NCI-H1436 treated with DMSO at 0.1 percent for 48 hours (cell line): ENCODE data around the gene ABHD15.
A peak's percentile ranks its signal among the peaks of the same experiment; 100 is the strongest.

ENCODE experiments used
- DNase-seq: peaks from one replicate; lab custom pipeline; 2025; lab: John Stamatoyannopoulos, UW

ABHD15 gene

DNA sequence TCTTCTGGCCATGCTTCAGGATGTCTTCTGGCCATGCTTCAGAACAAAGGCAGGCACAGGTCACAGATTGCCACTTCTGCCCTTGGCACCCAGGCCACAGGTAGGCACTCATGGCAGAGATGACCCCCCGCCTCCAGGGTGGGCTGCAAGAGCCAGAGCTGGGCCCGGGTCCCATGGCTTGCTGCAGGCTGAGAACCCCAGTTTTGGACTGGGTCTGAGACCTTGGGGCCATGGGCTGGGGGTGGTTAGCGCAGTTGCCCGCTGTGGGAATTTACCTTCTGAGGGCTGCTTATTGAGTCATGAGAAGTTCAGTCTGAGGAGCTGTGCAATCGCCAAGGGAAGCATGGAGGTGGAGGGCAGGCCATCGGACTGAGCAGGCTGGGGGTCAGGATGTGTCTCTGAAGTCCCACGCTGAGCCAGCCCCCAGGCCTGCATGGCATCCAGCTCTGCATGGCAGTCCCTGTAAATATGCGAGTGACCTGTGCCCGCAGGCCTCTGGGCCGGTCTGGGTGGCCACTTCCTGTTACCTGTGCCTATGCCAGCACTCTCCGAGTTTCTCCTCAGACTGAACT lies 27.8 kb upstream of the ABHD15 start:
- no peak for DNase-seq

GRCh38 chr17:29593591-29594518 lies 27.0 kb upstream of the ABHD15 start:
- no peak for DNase-seq

DNA sequence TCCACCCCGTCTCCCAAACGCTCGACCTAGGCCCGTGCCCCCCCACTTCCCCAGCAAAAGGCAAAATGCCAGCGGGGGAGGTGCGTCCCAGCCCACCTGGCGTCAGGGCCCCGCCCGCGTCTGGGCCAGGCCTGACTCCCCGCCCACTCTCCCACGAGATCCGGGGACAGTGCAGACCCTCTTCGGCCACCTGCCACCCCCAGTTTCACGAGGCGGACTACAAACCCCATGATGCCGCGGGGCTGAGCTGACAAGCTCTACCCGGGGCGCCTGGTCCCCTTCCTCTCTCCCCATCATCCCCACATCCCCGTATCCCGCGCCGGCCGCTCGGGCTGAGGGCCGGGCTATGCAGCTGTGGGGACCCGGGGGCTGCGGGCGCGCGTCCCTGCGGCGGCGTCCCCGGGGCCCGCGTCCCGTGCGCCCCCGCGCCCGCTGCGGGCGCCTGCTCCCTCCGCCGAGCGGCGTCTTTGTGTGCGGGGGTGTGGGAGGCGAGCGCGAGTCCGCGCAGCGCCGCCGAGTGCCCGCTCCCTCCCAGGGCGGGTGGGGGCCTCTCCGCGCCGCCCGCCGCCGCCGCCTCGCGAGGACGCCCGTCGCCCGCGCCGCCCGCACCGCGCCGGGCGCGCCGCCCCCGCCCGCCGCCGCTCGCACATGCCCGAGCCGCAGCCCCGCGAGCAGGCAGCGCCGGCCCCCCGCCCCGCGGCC lies 26.2 kb upstream of the ABHD15 start, which contains the start of gene ANKRD13B:
TSS of gene ANKRD13B (plus strand) at position 283 of the 702 bp plus-strand sequence. CDS start 490 bp downstream, outside the sequence.
- peak; percentile 44 for DNase-seq

DNA sequence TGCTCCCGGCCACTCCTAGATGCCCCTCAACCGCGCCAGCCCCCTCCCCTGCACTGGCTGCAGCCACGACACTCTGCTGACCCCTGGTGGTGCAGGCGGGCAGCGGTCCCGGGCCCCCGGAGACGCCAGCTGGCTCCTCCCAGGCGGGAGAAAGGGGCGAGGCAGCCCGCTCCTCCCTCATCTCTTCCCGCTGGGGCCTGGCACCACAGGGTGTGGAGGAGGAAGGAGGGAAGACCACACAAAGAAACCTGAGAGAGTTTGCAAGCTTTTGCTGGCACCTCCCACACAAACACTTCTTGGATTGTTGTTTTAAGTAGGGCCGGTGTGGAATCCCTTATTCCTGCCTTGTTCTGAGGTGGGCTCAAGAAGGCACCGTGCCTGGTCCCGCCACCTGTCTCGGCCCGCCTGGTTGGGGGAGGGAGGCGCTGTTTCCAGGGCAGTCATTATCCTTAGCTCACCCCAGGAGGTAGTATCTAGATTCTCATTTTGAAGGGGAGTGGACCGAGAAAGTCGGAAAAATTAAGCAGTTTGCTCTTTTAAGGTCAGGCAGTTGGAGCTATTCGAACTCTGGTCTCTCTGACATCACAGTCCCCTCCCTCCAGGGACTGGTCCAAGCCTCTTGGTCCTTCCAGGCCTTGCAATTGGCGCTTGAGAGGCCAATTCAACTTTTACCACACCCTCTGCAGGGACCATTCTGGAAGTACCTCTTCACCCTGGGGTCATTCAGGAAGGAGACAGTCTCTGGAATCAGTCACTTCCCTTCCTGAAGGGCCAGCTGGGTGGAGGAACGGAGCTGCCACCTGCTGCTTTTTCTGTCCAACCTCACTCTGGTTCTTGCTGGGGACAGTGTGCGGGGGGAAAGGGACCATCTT lies 25.1 kb upstream of the ABHD15 start:
- DNase-seq = peak; percentile 90

DNA sequence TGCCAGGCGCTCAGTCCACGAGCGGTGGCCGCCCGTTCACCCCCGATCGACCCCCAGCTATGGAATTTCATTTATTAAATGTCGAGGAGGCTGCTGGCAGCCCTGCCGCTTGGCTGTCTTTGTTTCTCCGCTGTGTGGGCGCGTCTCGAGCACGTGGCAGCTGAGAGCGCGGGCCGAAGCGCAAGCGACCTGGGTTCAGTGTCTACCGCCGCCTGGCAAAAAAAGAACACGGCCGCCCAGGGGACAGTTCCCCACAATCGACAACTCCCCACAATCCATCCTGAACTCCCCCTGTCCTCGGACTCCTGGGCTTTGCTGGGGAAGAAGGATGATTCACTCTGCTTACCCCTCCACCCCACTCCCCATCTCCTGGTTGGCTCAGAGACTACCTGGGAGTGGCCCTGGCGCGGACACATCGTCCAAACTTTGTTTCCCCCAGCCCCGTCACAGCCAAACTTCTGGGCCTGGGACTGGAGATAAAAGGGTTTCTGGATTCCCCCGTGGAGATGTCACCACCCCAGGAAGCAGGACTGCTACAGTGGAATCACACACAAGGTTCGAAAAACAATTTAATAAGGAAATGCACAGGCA lies 24.4 kb upstream of the ABHD15 start:
- no peak for DNase-seq

- peak; percentile 53 for DNase-seq
These were observed 23.7 kb upstream of the ABHD15 start for GRCh38 chr17:29590411-29591145.

DNA sequence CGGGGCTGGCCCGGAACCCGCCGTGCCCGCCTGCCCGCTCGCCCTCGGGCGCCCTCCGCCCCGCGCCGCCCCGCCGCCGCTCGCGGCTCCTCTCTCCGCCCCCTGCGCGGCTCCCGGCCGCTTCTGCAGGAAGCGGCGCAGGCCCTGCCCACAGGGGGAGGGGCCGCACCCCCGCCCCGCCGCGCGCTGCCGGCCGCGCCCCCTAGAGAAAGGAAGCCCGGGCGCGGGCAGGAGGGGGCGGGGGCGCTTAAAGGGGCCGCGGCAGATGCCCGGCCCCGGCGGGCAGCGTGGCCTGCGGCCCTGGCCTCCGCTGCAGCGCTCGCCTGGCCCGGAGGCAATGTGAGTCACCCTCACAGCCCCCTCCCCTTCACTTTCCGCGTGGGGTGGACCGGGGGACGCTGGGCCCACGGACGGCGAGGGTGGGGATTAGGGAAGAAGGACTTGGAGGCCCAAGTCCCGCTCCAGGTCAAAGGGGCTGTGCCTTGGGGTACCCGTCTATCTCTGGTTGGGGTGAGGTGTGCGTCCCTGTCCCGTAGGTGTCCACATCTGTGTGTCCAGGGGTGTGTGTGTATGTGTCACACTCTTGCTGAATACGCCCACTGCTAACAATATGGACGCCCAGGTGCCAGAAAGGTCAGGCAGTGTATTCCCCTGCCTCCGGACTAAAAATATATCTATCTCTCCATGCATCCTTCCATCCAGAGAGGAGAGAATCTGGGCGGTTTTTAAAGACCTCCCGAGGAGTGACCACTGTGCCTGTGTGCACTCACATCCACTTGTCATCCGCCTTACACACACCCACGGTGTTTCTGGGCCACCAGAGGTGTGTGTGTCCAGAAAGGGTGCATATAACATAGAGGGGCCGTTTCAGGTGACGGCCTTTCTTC lies 22.9 kb upstream of the ABHD15 start, which contains the start of gene GIT1:
TSS of gene GIT1 (minus strand) at position 125 of the 887 bp plus-strand sequence. CDS start 270 bp downstream, outside the sequence.
- peak; percentile 33 for DNase-seq

GRCh38 chr17:29588562-29589411 lies 21.9 kb upstream of the ABHD15 start:
- no peak for DNase-seq

DNA sequence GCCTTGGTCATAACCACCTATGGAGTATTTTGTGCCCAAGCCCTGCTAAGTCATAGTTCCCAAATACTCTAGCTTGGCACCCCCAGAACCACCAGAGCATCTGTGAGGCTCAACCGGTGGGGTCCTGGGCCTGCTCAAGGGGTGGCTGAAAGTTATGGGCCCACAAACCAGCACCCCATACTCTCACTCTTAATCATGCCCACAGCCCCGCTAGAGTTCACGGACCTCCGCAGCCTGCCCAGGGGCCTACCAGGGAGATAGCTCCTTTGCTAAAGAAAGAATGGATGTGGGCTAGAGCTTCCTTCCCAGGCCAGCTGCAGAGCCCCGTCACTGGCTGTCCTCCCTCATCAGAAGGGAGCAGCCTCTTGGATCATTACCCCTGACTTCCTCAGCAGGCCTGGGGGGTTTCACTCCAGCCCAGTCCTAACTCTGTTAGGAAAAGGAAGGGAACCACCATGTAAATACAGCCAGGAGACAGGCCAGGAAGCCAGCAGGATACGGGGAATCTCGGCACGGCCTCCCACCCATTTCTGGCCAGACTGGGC lies 21.3 kb upstream of the ABHD15 start:
- no peak for DNase-seq

DNA sequence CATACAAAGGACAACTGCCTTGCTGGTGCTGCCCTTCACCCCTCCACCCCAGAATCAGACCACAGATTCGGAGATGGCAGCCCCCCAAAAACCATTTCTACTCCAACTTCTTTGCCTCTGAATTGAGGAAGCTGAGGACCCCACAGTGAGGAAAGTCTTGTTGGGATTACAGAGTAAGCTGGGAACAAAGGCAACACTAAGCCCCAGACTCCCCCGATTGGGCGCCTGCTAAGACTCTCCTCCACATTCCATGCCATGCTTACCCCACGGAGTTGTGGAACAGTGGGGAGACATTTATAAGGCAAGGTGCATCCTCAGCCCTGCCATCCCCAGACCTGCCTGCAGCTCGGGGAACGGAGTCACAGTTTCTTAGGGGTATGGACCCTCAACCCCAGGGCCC lies 20.8 kb upstream of the ABHD15 start:
- DNase-seq = no peak

DNA sequence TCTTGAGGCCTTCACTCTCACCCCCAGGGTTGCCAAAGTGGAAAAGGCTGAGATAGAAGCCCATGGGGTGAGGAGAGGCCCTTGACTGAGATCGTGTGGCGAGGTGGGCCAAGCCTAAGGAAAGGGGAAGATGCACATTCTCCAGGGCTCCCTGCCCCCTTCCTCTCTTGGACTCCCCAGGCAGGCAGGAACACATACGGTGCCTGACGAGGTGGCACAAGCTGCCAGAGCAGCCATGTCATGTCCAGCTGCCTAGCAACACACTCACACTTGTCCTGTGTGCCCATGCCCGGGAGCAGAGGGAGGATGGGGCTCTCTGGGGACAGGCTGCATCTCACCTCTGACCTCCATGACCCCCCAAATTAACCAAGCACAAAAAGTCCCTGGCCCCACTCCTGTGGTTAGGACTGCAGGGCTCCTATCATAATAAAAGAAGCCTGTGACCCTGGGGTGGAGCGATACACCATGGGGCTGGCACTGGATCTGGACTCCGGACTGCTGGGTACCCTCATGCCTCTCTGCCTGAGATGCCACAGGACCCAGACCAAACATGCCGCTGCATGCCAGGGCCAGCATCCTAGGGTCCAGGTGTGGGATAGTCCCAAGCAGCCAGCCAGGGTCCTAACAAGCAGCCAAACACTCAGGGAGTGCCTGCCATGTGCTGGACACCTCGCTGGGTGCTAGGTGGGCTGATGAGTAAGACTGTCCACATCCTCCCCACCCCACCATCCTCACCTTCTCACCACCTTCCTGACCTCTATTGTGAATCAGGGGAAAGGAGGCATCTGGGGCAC lies 20.0 kb upstream of the ABHD15 start:
- no peak for DNase-seq

DNA sequence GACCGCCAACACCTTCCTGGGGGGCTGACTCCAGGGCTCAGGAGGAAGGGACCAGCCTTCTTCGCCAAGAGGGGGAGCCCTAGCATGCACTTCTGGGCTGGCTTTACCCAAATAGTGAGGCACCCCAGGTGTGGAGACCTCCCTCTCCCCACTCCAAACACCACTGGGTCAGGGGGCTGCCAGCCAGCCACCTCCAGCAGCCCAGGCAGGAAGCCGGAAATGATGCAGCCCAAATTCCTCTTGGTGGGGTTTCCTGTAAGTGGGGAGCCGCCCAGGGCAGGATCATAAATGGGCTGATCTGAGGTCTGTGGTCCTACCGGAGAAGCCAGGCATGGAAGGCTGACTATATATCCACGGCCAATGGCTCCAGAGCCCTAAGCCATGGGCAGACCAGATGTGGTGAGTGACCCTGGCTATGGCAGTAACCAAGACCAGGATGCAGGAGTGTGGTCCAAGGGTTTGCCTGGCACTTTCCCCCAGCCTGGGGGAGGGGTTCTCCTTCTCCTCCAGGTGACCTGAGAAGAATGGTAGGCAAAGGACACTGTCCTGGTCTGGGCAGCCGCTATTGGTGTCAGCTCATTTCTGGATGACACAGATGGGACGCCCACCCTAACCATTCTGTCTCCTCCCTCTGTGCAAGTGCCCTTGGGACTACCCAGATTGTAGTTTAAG lies 18.4 kb upstream of the ABHD15 start:
- DNase-seq = no peak

- no peak for DNase-seq
These were observed 17.7 kb upstream of the ABHD15 start for GRCh38 chr17:29584452-29585079.

- no peak for DNase-seq
These were observed 16.7 kb upstream of the ABHD15 start for GRCh38 chr17:29583324-29584248.

DNA sequence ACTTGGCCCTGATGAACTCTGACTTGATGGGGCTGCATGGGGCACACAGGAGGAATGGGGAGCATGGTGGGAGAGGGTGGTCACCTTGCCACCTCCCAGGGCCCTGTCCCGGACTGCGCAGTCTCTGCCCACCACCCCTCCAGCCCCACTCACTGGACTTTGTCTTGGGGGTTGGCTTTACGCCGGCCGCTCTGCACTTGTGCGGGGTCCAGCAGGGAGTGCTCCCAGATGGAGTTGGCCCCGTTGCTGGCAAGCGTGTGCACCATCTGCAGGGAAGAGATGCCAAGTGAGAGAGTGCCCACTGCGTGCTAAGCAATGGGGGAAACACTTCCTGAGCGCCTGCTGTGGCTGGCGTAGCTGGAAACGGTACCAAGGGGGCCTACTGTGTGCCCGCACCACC lies 15.9 kb upstream of the ABHD15 start:
- no peak for DNase-seq
